Esophagus muscularis mucosa (tissue), 4 donors: ENCODE data around the gene SLC29A4. TPM values are rescaled to one million over a fixed set of nuclear protein-coding genes. Genes with fewer than 3 reads are reported as not detected.
"Not testable (repeated sequence)": the region's sequence is repeated elsewhere in the genome, so short reads cannot be mapped to it uniquely, and the experiment has no call there.

Experiments
- DNase-seq: peaks from one replicate; pipeline ENCODE4 v3.0.0-alpha.2; 2017; ENCODE audit errors: extremely low spot score
- H3K27ac ChIP-seq, 4 donors: fragments of 200-600 bp; sonication (generic); replicated peaks in 1 of 4; 1 replicate in 3 of 4; 2 replicates in 1 of 4; pipeline ENCODE4 v1.5.1; 2016 to 2019; ENCODE audit warnings: mild to moderate bottlenecking in 1 of 4
- H3K27me3 ChIP-seq, 4 donors: fragments of 200-600 bp; sonication (generic); one replicate each; pipeline versions ENCODE4 v1.5.1 to v1.6.0; 2016 to 2019
- H3K36me3 ChIP-seq, 4 donors: fragments of 200-600 bp; sonication (generic); one replicate each; pipeline ENCODE4 v1.5.1; 2016 to 2019
- H3K4me1 ChIP-seq, 4 donors: fragments of 200-600 bp; sonication (generic); one replicate each; pipeline ENCODE4 v1.5.1; 2016 to 2019
- H3K4me3 ChIP-seq, 4 donors: fragments of 200-600 bp; sonication (generic); 1 replicate in 2 of 4; 2 replicates in 2 of 4; pipeline ENCODE4 v1.5.1; 2016 to 2019; ENCODE audit warnings: mild to moderate bottlenecking in 4 of 4, moderate library complexity in 1 of 4
- H3K9me3 ChIP-seq, 4 donors: fragments of 200-600 bp; sonication (generic); 1 replicate in 3 of 4; 2 replicates in 1 of 4; pipeline ENCODE4 v1.5.1; 2016 to 2019
- CTCF ChIP-seq, 3 experiments: fragments of 200-600 bp in 2 of 3; fragments of 450-650 bp in 1 of 3; sonication (generic) in 2 of 3; IDR thresholded peaks; one replicate each; pipeline ENCODE4 v1.5.1; 2017 to 2019; ENCODE audit warnings: antibody characterized with exemption in 3 of 3, mild to moderate bottlenecking in 2 of 3, moderate library complexity in 1 of 3
- EP300 ChIP-seq: sonication (generic); formaldehyde crosslinking; IDR thresholded peaks from one replicate; pipeline ENCODE4 v1.6.1; 2017; ENCODE audit warnings: antibody characterized with exemption
- POLR2A ChIP-seq: fragments of 450-650 bp; IDR thresholded peaks from one replicate; pipeline ENCODE4 v1.6.1; 2017; ENCODE audit warnings: antibody characterized with exemption, moderate library complexity, mild to moderate bottlenecking, low read depth
- POLR2AphosphoS5 ChIP-seq, 2 donors: sonication (generic); formaldehyde crosslinking; IDR thresholded peaks; one replicate each; pipeline ENCODE4 v1.6.1; 2017; ENCODE audit warnings: antibody characterized with exemption in 2 of 2
- WGBS: methylation state at CpG from one replicate; pipeline ENCODE4 v1.1.5; 2018; 5-methylcytosine and 5-hydroxymethylcytosine counted together
- intact Hi-C: fragments of 100-400 bp; cut with DNase I; formaldehyde crosslinking; loops from one replicate; pipeline ENCODE4 v1.15.1; 2023
- total RNA-seq, 4 donors: library from RNA; depleted of rRNA; stranded (reverse); fragments of >200 nt; gene quantifications; one replicate each; pipeline versions ENCODE4 v1.1.0 to v1.2.1, GENCODE V29; 2016

The SLC29A4 gene
- total RNA-seq, 4 donors from 2014 or later: 2.5 to 6.3 (median 4.1) TPM

- H3K27me3 ChIP-seq: no peaks in the 10 kb centered on the region
- WGBS: 86% methylated on average over 15 of the region's 19 CpGs
- intact Hi-C loops: no loop called here
- TF ChIP-seq POLR2AphosphoS5 (IDR thresholded peaks at IDR 0.05): no peak
- no peak for TF ChIP-seq CTCF (IDR thresholded peaks at IDR 0.05)
- TF ChIP-seq POLR2A: no peak
- no peak for TF ChIP-seq EP300
- H3K4me3 ChIP-seq: no peak overlapping the region
- no peak for DNase-seq
- no peak overlapping the region for H3K27ac ChIP-seq
- H3K9me3 ChIP-seq: no peaks in the 10 kb centered on the region
- no peaks in the 10 kb centered on the region for H3K36me3 ChIP-seq
- H3K4me1 ChIP-seq: peaks cover 0 to 4% (median 0%) of the 10 kb centered on the region in 4 donors
Observed at GRCh38 chr7:5265320-5266190, 17.2 kb upstream of the SLC29A4 start.

GRCh38 chr7:5266191-5267028 lies 16.3 kb upstream of the SLC29A4 start:
- 80% methylated on average over 17 of the region's 20 CpGs for WGBS
- Histone ChIP-seq H3K27ac (no peak overlapping the region), H3K9me3 (no peaks in the 10 kb centered on the region), H3K4me1 (peaks cover 0 to 12% (median 3%) of the 10 kb centered on the region in 4 donors), H3K4me3 (no peak overlapping the region), H3K27me3 (no peaks in the 10 kb centered on the region), H3K36me3 (no peaks in the 10 kb centered on the region)
- intact Hi-C loops: no loop called here
- no peak for TF ChIP-seq POLR2A
- no peak for TF ChIP-seq CTCF (IDR thresholded peaks at IDR 0.05)
- no peak for TF ChIP-seq EP300
- TF ChIP-seq POLR2AphosphoS5 (IDR thresholded peaks at IDR 0.05): no peak
- DNase-seq: no peak

GRCh38 chr7:5267829-5268228 lies 14.9 kb upstream of the SLC29A4 start:
- H3K4me3 ChIP-seq, H3K9me3 ChIP-seq, H3K27me3 ChIP-seq, H3K36me3 ChIP-seq, DNase-seq, H3K27ac ChIP-seq, intact Hi-C loops: not testable (repeated sequence)
- 89% methylated on average over 8 of the region's 8 CpGs for WGBS
- H3K4me1 ChIP-seq: peaks cover 0 to 24% (median 4%) of the 10 kb centered on the region in 4 donors

GRCh38 chr7:5269992-5270657 lies 12.6 kb upstream of the SLC29A4 start:
- peaks cover 0 to 43% (median 20%) of the 10 kb centered on the region in 4 donors for H3K4me1 ChIP-seq
- H3K9me3 ChIP-seq, intact Hi-C loops, H3K27ac ChIP-seq, DNase-seq, H3K27me3 ChIP-seq, H3K4me3 ChIP-seq, H3K36me3 ChIP-seq: not testable (repeated sequence)
- WGBS: 85% methylated on average over 12 of the region's 12 CpGs

GRCh38 chr7:5270788-5271187 lies 12.0 kb upstream of the SLC29A4 start:
- WGBS: 45% methylated on average over 6 of the region's 6 CpGs
- no peaks in the 10 kb centered on the region for H3K9me3 ChIP-seq
- H3K27me3 ChIP-seq: no peaks in the 10 kb centered on the region
- no peaks in the 10 kb centered on the region for H3K36me3 ChIP-seq
- TF ChIP-seq POLR2A: no peak
- no peak for TF ChIP-seq POLR2AphosphoS5 (IDR thresholded peaks at IDR 0.05)
- TF ChIP-seq CTCF (IDR thresholded peaks at IDR 0.05): no peak
- peaks cover 0 to 50% (median 26%) of the 10 kb centered on the region in 4 donors for H3K4me1 ChIP-seq
- intact Hi-C loops: no loop called here
- no peak overlapping the region for H3K4me3 ChIP-seq
- no peak for DNase-seq
- peak overlapping the region in 1 of 4 donors; percentile 40 for H3K27ac ChIP-seq

GRCh38 chr7:5273831-5274405 lies 8.8 kb upstream of the SLC29A4 start:
- H3K27me3 ChIP-seq, intact Hi-C loops, DNase-seq, H3K4me3 ChIP-seq, H3K36me3 ChIP-seq, H3K9me3 ChIP-seq: not testable (repeated sequence)
- Histone ChIP-seq H3K4me1 (peaks cover 0 to 58% (median 30%) of the 10 kb centered on the region in 4 donors), H3K27ac (peak overlapping the region in 3 of 4 donors; percentile 54 to 72 (median 65))
- 51% methylated on average over 16 of the region's 18 CpGs for WGBS
